Esophagus mucosa (tissue), 1 donor: ENCODE data around the gene STX10. TPM values are rescaled to one million over a fixed set of nuclear protein-coding genes. Genes with fewer than 3 reads are reported as not detected.
A peak's percentile ranks its signal among the peaks of the same experiment; 100 is the strongest.

Source experiments
- ATAC-seq: fragments of 200-7000 bp; cut with Tn5 transposase; one replicate; pipeline ENCODE4 v1.9.1; 2020
- total RNA-seq: library from RNA; stranded (reverse); gene quantifications from one replicate; pipeline ENCODE4 v1.2.4, GENCODE V29; 2023
- donor health status: DM: yes; HTN: yes; CAD: no.

Gene STX10
- total RNA-seq, 1 donor from 2014 or later, result 46.0 TPM

- ATAC-seq, result no peak
Observed at GRCh38 chr19:13138916-13139198, 11.3 kb downstream of the STX10 start.

GRCh38 chr19:13138171-13138915 is 11.8 kb downstream of the STX10 start:
- no peak for ATAC-seq

DNA sequence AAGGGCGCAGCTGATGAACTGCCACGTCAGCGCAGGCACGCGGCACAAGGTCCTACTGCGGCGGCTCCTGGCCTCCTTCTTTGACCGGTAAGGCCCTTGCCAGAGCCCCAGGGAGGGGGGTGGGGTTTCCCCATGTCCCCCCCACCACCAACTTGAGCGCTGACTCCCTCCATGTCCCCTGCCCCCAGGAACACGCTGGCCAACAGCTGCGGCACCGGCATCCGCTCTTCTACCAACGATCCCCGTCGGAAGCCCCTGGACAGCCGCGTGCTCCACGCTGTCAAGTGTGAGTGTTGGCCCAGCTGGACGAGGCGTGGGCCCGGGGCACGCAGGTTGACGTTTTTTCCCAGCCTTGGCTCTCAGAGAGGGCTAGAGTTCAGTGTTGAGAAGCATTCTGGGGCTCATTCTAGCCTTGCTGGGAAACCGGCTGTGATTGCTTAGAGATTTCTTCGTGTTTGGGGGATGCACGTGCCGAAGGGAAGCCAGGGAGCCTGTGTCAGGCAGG is 12.8 kb downstream of the STX10 start:
- no peak for ATAC-seq

- no peak for ATAC-seq
Observed at GRCh38 chr19:13135068-13136062, 14.8 kb downstream of the STX10 start.

GRCh38 chr19:13134626-13135025 is 15.5 kb downstream of the STX10 start:
- ATAC-seq, result no peak

- ATAC-seq, result no peak
Observed at GRCh38 chr19:13133241-13133870, 16.8 kb downstream of the STX10 start.

DNA sequence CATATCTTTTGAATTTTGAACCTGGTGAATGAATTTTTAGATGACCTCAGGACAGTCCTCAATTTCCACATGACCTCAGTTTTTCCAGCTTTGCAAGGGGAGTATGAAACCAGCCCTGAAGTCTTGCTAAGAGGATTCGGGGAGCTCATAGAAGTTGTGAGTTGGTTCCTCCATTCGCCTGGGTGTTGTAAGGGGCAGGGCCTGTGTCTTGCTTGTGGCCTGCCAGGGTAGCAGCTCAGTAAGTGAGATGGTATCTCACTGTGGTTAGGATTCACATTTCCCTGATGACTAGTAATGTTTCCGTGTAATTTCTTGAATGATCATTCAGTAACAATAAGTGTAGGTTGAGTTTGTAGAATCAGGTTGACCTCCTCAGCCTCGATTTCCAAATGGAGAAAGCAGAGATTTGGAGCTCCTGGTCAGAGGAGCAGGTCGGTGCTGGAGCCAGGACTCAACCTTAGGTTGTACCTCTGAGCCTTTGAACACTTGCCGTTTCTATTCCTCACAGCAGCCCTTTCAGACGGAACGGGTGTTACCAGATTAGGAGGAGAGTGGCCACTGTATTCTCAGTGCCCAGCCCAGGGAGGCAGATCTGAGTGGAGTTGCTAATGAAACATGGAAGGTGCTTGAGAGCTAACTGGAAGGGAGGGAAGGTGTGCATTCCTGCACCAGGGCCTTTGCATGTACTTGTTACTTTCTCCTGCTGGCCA is 17.5 kb downstream of the STX10 start:
- ATAC-seq, result no peak

- no peak for ATAC-seq
Observed at GRCh38 chr19:13130886-13131490, 19.2 kb downstream of the STX10 start.

GRCh38 chr19:13129384-13129783 is 20.8 kb downstream of the STX10 start:
- ATAC-seq, result no peak

GRCh38 chr19:13128583-13128982 is 21.6 kb downstream of the STX10 start:
- peak; percentile 7 for ATAC-seq

DNA sequence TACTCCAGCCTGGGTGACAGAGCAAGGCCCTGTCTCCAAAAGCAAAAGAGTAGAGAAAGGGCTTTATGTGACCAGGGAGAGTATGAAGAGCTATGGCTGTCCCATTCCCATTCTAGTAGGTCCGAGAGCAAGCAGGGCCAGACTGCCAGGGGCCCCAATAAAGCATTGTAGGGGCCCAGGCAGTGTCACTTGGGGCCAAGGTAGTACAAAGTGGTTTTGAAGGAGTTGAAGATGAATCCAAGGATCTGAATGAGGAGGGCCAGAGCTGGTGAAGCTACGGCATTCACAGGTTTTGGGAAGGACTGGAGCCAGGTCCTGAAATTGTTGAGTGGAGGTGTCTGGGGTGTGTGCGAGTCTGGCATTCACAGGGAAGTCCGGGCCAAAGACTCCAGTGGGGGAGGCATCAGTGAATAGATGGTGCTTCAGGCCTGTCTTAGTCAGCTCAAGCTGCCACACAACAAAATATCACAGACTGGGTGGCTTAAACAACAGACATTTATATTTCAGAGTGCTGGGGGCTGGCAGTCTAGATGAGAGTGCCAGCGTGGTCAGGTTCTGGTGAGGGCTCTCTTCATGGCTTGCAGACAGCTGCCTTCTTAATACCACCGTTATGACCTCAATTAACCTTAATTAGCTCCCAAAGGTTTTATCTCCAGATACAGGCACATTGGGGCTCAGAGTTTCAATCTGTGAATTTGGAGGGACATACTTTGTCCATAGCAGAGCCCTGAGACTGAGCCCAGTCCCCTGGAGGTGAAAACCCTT is 22.2 kb downstream of the STX10 start:
- no peak for ATAC-seq

DNA sequence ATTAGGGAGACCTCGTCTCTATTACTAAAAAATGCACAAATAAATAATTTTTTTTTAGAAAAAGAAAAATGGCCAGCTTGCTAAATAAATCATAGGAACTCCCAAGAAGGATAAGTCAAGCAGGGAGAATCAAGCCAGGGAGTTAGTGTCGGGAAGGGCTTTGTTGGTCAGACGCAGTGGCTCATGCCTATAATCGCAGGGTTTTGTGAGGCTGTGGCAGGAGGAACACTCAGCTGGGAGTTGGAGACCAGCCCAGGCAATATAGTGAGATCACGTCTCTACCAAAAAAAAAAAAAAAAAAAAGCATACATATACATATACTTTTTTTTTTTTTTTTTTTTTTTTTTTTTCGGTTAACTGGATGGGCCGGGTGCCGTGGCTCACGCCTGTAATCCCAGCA is 23.1 kb downstream of the STX10 start:
- ATAC-seq, result no peak

DNA sequence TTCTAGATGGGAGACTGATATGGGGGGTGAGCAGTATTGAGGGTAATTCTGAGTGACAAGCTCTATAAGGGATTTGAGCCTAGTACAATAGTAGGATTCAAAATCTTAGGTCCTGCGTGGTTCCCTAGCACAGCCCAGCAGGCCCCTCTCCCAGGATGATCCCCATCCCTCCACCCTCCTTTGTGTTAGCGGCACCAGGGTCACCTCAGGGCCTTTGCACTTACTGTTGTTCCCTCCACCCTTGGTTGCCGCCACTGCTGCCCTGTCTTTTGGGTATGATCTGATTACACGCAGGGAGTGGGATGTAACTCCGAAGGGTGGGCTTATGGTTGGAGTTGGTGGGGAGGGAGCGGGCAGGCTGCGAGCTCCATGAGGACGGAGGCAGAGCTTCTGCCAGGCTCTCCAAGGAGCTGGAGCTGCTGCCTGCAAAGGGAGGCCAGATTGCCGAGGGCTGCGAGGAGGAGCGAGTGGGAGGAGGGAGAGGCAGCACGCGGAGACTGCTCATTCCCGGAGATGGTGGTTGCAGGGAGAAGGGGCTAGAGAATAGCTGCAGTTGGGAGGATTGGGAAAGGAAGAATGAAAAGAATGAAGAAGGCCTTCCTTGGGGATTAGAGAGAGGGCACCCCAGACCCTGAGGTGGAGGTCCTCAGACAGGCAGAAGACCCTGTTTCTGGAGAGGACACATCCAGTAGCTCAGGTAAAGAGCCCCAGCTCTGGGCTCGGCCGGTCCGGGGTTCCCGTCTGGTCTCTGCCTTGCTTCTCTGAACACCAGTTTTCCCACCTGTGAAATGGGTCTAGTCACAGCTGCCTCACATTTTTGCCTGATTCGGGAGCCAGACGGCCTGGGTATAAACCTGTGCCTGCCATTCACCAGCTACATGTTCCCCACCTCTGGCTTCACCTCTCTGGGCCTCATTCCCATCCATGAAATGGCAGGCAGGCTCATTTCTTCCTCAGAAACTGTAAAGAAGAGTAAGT is 26.9 kb downstream of the STX10 start:
- no peak for ATAC-seq

- ATAC-seq, result no peak
Observed at GRCh38 chr19:13122275-13122878, 27.8 kb downstream of the STX10 start.

- ATAC-seq, result no peak
Observed at GRCh38 chr19:13121551-13122274, 28.5 kb downstream of the STX10 start.

GRCh38 chr19:13120817-13121216 is 29.4 kb downstream of the STX10 start:
- ATAC-seq, result no peak

DNA sequence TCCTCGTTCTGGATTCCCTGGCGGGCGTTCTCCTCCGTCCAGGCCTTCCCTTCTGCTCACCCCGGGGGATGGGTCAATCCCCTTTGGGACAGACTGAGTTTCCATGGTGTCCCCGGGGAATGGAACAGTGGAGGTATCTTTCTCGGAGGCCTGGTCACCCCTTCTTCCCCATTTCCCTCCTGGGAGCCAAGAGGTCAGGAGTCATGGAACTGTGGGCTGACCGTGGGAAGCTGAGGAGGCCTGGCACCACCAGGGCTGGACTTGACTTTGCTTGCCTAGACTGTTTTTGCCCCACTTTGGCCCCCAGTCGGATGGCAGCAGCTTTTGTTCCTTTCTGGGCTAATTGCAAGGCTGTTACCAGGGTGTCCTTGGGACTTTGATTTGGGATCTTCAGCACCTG is 30.1 kb downstream of the STX10 start:
- no peak for ATAC-seq

DNA sequence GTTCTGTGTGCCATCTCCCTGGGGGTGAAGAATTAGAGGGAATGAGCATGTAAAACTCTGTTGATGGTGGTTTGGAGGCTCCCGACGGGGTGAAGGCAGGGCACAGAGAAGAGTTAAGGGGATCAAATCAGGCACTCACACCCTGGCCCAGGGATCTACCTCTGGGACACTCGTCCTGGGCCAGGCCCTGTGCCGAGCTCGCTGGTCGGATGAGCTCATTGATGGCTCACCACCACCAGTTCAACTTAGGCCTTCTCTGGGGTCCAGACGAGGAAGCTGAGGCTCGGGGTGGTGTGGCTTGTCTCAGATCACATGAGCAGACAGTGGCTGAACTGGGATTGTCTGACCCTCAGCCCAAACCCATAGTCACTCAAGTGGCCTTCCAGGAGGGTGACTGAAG is 30.5 kb downstream of the STX10 start:
- no peak for ATAC-seq
